Psoas muscle (tissue), 8 donors: ENCODE data around the gene CBLL2. TPM values are rescaled to one million over a fixed set of nuclear protein-coding genes. Genes with fewer than 3 reads are reported as not detected.

ENCODE experiments used
- ATAC-seq, 4 donors: fragments of 200-7000 bp; cut with Tn5 transposase; one replicate each; pipeline ENCODE4 v1.9.1; 2020; ENCODE audit warnings: moderate library complexity in 3 of 4, mild to moderate bottlenecking in 2 of 4
- DNase-seq, 2 donors: peaks; one replicate each; pipeline ENCODE4 v3.0.0-alpha.2; 2020
- H3K27ac ChIP-seq: fragments of 200-600 bp; one replicate; pipeline ENCODE4 v1.8.0; 2022
- H3K27me3 ChIP-seq, 3 donors: fragments of 200-600 bp in 1 of 3; one replicate each; pipeline versions ENCODE4 v1.6.1 to v1.8.0; 2013 to 2022; ENCODE audit warnings: low read length in 2 of 3, mild to moderate bottlenecking in 2 of 3, moderate library complexity in 1 of 3; ENCODE audit not compliant: insufficient read depth in 3 of 3
- H3K36me3 ChIP-seq, 2 donors: fragments of 200-600 bp in 1 of 2; one replicate each; pipeline versions ENCODE4 v1.6.1 to v1.8.0; 2013 to 2022; ENCODE audit warnings: low read depth in 1 of 2, mild to moderate bottlenecking in 1 of 2, moderate library complexity in 1 of 2; ENCODE audit not compliant: insufficient read depth in 1 of 2
- H3K4me1 ChIP-seq: fragments of 200-600 bp; one replicate; pipeline ENCODE4 v1.8.0; 2022
- H3K4me3 ChIP-seq: fragments of 200-600 bp; one replicate; pipeline ENCODE4 v1.8.0; 2022; ENCODE audit warnings: mild to moderate bottlenecking
- H3K9me3 ChIP-seq: fragments of 200-600 bp; one replicate; pipeline ENCODE4 v1.8.0; 2022
- CTCF ChIP-seq: fragments of 200-600 bp; IDR thresholded peaks from one replicate; pipeline ENCODE4 v1.8.0; 2022; ENCODE audit warnings: antibody characterized with exemption
- WGBS, 3 donors: extraction: QIAGEN DNeasy Blood & Tissue Kit; methylation state at CpG; one replicate each; pipeline versions ENCODE4 v1.1.6 to v1.1.7; 2013; 5-methylcytosine and 5-hydroxymethylcytosine counted together
- intact Hi-C, 2 donors: fragments of 100-400 bp; cut with DNase I; formaldehyde crosslinking; loops; one replicate each; pipeline versions ENCODE4 v1.11.0 to v1.14.2; 2022
- polyA plus RNA-seq, 3 donors: library from polyadenylated mRNA; stranded (reverse); fragments of 200-250 nt; gene quantifications; one replicate each; pipeline ENCODE4 v1.2.3, GENCODE V29; 2013
- total RNA-seq, 4 donors: library from RNA; stranded (reverse); fragmentation: NEBNext Ultra II Directional in 2 of 4; extraction: Animal tissue kit (Norgen Biotek cat#: 25700) in 2 of 4; gene quantifications; one replicate each; pipeline versions ENCODE4 v1.2.1 to v1.2.4, GENCODE V29; 2021 to 2023
- donor health status: healthy with polysubstance abuse.
- donor health status: DM: no; HTN: no; CAD: no; lungs with moderate emphysema.
- donor health status: Bipolar disorder and iron deficiency.
- donor health status: healthy.
- donor health status: DM: yes; HTN: yes; CAD: no.
- donor health status: DM: no; HTN: no; CAD: no.
- donor health status: DM: no; HTN: no; CAD: no.
- donor health status: DM: yes; HTN: yes; CAD: no.

The CBLL2 gene
- total and polyA plus RNA-seq, 7 donors: not detected

- intact Hi-C loops: no loop called here
These were observed 50.8 kb downstream of the CBLL2 start for GRCh38 chrX:22323541-22323940.

More at GRCh38 chrX:22323541-22323940, 50.8 kb downstream of the CBLL2 start:
- no peak overlapping the region for H3K4me3 ChIP-seq
- 77 to 92% (median 88%) methylated on average over 5 of the region's 5 CpGs for WGBS, 3 donors
- no peaks in the 10 kb centered on the region for H3K36me3 ChIP-seq
- H3K9me3 ChIP-seq: no peaks in the 10 kb centered on the region
- no peaks in the 10 kb centered on the region for H3K4me1 ChIP-seq
- no peak for TF ChIP-seq CTCF
- H3K27ac ChIP-seq: no peak overlapping the region
- no peak for ATAC-seq
- DNase-seq: no peak
- H3K27me3 ChIP-seq: peaks cover 0 to 9% (median 0%) of the 10 kb centered on the region in 3 donors

Other genes with a start within 250 kb of the CBLL2 start
- gene PHEX, start 240.6 kb upstream of the CBLL2 start, total RNA-seq: under 1 TPM in 2 of 4 donors, not detected in 2; 0.04 to 0.11 TPM
- under 1 TPM in 2 of 3 donors, not detected in 1; 0.01 to 0.04 TPM for gene PHEX, start 240.6 kb upstream of the CBLL2 start, polyA plus RNA-seq